ENCODE data around the gene BASP1. TPM values are rescaled to one million over a fixed set of nuclear protein-coding genes. Genes with fewer than 3 reads are reported as not detected.
"Not testable (repeated sequence)": the region's sequence is repeated elsewhere in the genome, so short reads cannot be mapped to it uniquely, and the experiment has no call there.

BASP1 gene
- total RNA-seq, 4 donors from 2014 or later = 19.8 to 53.9 (median 32.5) TPM

GRCh38 chr5:17314907-17315471 is 97.6 kb downstream of the BASP1 start:
- TF ChIP-seq, protein P1, sequence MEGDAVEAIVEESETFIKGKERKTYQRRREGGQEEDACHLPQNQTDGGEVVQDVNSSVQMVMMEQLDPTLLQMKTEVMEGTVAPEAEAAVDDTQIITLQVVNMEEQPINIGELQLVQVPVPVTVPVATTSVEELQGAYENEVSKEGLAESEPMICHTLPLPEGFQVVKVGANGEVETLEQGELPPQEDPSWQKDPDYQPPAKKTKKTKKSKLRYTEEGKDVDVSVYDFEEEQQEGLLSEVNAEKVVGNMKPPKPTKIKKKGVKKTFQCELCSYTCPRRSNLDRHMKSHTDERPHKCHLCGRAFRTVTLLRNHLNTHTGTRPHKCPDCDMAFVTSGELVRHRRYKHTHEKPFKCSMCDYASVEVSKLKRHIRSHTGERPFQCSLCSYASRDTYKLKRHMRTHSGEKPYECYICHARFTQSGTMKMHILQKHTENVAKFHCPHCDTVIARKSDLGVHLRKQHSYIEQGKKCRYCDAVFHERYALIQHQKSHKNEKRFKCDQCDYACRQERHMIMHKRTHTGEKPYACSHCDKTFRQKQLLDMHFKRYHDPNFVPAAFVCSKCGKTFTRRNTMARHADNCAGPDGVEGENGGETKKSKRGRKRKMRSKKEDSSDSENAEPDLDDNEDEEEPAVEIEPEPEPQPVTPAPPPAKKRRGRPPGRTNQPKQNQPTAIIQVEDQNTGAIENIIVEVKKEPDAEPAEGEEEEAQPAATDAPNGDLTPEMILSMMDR (IDR thresholded peaks at IDR 0.05) = no peak

GRCh38 chr5:17315710-17316221 is 98.3 kb downstream of the BASP1 start:
- DNase-seq (ENCODE audit: low spot score) = no peak
- no peak for ATAC-seq (ENCODE audit: low FRiP score)

More at GRCh38 chr5:17314907-17315471, 97.6 kb downstream of the BASP1 start:
- no peak for ATAC-seq (ENCODE audit: low FRiP score)
- DNase-seq (ENCODE audit: low spot score) = no peak

GRCh38 chr5:17316970-17317459 is 99.6 kb downstream of the BASP1 start:
- DNase-seq (ENCODE audit: low spot score) (no peak), ATAC-seq (ENCODE audit: low FRiP score) (no peak)
- TF ChIP-seq, protein P1 (IDR thresholded peaks at IDR 0.05) = no peak

More at GRCh38 chr5:17315710-17316221, 98.3 kb downstream of the BASP1 start:
- TF ChIP-seq, protein P1 (IDR thresholded peaks at IDR 0.05) = no peak

GRCh38 chr5:17317473-17317872 is 100.0 kb downstream of the BASP1 start:
- DNase-seq (ENCODE audit: low spot score) = no peak
- no peak for ATAC-seq (ENCODE audit: low FRiP score)
- TF ChIP-seq, protein P1 (IDR thresholded peaks at IDR 0.05) = no peak

DNA sequence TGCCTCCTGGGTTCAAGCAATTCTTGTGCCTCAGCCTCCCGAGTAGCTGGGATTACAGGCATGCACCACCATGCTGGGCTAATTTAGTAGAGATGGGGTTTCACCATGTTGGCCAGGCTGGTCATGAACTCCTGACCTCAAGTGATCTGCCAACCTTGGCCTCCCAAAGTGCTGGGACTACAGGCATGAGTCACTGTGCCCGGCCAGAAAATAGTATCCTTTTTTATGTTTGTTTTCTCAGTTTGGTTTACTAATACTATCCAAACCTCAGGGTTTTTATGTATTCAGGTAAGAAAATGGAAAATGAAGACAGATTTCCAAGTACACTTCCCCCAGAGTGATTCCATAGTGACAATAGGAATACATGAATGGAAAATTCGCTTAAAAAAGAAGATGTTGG is 101.7 kb downstream of the BASP1 start:
- ATAC-seq (ENCODE audit: low FRiP score); DNase-seq (ENCODE audit: low spot score): not testable (repeated sequence)

DNA sequence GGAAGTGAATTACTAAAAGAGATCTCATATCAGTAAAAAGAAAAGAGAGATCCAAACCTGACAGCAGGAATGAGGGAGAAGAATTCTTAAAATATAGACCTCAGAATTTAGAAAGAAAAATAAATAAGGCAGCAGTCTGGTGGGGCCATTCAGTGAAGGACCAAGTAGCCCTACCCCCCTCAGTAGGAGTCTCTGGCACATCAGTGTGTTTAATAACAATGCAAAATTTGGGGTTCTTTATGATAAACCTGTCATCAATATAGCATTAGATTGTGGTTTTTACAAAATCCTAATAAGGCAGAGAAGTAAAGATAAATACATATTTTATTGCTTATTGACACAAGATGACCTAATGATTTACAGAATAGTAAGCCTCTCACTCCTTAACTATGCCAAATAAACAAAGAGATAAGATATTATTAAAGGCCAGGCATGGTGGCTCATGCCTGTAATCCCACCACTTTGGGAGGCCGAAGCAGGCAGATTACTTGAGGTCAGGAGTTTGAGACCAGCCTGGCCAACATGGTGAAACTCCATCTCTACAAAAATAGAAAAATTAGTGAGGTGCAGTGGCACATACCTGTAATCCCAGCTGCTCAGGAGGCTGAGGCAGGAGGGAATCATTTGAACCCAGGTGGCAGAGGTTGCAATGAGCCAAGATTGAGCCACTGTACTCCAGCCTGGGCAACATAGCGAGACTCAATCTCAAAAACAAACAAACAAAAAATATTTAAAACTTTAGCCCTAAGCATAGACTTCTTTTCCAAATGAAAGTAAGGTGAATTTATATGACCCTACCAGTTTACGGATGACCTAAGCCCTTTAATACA is 108.6 kb downstream of the BASP1 start:
- DNase-seq (ENCODE audit: low spot score) (no peak), ATAC-seq (ENCODE audit: low FRiP score) (no peak)
- TF ChIP-seq, protein P1 (IDR thresholded peaks at IDR 0.05) = no peak

Small RNAs within 50 kb of the gene (small RNA-seq; reads per million reads assigned to genes)
- not detected for gene RNU6-1003P

All from omental fat pad (tissue), 4 donors.